Activated T-helper 1 cell treated with Interleukin-2 at 50 U/mL for 16 hours (primary cell): ENCODE results near the gene STX7.

Experiments used
- DNase-seq: peaks from one replicate; pipeline ENCODE4 v3.0.0-alpha.2; 2020; ENCODE audit warnings: low read depth

Gene STX7

DNA sequence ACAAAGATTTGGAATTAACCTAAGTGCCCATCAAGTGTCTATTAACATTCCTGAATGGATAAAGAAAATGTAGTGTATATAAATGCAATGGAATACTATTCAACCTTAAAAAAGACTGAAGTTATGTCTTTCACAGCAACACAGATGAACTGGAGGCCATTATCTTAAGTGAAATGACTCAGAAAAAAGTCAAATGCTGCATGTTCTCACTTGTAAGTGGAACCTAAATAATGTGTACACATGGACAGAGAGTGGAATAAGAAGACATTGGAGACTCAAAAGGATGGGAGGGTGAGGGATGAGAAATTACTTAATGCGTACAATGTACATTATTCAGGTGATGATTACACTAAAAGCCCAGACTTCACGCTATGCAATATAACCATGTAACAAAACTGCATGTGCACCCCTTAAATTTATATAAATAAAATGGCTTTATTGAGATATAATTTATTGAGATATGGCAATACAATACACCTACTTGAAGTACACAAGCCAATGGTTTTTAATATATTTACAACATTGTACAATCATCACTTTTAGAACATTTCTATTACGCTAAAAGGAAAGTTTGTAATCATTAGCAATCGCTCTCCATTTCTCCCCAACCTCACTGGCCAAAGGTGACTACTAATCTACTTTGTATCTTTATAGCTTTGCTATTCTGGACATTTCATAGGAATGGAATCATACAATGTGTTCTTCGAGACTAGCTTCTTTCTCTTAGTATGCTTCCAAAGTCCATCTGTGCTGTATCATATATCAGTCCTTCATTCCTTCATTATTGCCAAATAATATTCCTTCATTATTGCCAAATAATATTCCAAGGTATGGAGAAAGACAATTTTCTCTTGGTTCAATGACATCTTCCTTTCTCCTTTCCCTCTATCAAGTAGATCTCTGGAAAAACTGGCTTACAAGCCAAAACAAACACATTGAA lies 5.8 kb downstream of the STX7 start:
- no peak for DNase-seq

DNA sequence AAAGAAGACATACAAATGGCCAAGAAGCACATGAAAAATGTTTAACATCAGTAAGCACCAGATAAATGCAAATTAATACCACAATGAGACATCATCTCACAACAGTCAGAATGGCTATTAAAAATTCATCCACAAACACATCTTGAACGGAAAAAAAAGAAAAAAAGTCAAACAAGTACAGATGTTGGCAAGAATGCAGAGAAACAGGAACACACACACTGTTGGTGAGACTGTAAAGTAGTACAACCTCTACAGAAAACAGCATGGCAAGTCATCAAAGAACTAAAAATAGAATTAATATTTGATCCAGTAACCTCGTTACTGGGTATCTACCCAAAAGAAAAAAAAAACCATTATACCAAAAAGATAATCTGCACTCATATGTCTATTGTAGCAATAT lies 6.5 kb downstream of the STX7 start:
- no peak for DNase-seq

DNA sequence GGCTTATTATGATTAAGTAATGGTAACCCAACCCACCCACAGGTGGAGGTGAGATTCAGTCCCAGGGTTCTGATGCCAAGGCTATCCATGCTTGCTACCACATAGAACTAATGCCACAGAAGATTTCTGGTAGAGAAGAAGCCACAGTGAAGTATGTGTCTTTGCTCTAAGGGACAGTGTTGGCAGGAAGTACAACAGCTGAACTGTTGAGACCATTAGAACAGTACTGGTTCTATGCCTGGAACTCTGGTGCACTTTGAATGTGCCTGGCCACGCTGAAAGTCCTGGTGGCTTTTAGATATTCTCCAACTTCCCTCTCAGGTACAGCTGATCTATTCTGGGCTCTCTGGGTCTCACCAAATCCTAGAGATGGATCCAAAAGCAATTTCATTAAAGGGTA lies 7.8 kb downstream of the STX7 start:
- no peak for DNase-seq

DNA sequence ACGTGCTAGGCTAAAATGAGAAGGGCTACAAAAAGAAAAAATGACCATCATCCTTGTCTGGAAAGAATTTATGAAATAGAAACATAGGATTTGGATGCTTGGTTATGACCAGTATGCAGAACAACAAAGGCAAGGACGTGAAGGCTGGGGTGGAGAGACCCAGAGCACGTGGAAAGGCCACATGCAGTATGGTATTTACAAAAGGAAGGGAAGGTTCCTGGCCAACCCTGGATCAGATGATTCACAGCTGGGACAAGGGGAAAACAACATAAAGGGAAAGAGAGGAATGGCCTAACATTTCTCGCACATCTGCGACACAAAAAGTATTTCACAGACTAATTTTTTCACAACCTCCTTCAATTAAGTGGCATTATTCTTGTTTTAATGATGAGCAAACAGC lies 8.2 kb downstream of the STX7 start:
- no peak for DNase-seq

DNA sequence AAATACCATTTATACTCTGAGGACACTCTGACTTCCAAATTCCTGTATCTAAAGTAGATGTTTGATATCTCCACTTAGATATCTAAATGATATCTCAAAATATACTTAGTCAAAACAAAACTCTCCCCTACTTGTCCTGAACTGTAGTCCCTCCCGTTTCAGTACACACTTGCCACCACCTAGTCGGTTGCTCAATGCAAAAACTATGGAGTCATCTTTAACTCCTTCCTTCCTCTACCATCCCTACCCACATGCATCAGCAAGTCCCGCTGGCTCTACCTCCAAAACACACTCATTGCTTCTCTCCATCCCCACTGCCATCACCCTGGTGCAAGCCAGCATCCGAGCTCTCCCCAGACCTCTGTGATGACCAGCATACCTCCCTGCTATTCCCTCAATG lies 13.2 kb downstream of the STX7 start:
- no peak for DNase-seq

DNA sequence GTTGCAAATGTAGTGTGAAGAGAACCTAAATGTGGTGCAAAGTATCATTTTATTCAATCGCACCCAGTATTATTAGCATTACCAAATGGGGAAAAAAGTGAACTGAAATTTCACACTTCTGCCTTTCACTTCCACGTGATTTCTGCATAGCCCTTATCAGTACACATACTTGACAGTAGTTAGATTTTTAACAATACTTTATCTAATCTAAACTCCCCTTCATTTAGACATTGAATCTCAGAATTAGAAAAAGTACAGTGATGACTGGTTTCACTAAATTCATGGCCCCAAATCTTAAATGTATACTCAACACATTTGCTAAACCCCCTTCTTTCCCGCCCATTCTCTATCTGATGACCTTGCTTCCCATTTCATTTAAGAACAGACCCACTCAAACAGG lies 14.3 kb downstream of the STX7 start:
- no peak for DNase-seq

DNA sequence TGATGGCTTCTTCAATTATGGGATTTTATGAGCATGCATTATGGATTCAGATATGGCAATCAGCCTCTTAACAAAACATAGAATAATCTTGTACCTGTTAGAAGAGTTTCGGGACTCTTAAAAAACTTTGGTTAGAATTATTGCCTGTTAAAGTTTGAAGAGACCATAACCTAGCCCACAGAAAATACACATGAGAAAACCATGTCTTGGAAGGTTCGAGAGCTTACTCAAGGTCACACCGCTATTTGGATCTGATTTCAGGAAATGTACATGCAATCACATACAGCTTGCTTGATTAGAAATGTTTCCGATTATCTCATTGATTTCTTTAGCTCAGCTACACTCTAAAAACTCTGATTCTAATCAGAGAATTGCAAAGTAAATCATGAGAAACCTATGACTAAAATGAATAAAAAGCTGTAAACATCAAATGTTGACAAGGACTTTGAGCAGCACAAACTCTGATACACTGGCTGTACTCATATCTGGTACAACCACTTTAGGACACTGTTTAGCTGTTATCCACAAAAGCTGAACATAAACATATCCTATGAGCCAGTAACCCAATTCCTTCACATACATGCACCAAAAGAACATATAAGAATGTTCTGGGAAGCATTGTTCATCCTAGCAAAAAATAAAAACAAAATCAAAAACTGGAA lies 16.3 kb downstream of the STX7 start:
- no peak for DNase-seq

DNA sequence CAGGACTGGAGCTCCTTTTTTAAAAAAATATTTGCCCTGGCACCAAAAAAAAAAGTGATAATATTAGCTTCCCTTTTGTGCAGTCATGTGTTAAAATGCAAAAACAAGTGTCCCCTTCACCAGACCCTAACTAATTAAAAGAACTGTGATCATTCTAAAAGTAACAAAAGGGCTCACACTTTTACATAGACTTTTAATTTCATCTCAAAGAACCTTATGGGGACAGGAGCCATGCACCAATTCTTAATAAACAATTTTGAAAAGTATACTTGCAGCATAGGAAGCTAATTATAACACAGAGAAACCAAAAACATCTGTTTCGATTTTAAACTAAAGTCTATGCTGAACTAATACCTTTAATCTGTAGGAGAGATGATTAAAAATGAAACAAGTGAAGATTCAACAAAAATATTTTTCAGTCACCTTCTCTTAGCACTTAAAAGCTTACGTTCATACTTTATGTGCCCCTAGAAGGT lies 17.3 kb downstream of the STX7 start:
- no peak for DNase-seq

DNA sequence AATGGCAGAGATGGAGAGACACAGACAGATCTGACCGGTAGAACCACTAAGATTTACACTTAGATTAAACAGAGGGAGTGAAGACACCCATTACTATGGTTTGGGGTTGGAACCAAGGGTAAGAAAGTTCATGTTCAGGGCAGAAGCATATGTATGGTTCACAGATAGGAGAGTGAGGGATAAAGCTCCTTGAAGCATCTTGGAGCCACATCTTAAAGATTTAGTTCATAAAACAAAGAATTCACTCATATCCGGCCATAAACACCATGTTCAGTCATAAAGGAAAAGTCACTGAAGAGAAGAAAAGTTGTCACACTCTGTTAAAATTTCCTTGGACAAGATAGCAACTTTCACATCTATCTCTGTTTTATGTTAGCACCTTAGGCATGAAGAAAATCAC lies 18.0 kb downstream of the STX7 start:
- no peak for DNase-seq

DNA sequence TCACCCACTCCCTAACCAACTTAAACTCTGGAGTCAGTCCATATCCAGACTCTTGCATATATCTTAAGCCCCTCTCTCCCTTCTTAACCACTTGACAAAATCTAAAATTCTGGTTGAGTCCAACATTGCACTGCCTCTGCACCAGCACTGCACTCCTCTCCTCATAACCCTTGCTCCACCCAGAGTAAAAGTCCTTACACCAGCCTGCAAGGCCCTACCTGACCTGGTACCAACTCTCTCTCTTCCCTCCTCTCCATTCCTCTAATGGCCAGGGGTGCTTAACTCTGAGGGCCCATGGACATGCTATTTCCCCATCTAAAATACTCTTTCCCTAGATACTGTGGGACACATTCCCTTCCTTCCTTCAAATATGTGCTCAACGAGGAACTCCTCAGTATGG lies 21.0 kb downstream of the STX7 start:
- DNase-seq = no peak

DNA sequence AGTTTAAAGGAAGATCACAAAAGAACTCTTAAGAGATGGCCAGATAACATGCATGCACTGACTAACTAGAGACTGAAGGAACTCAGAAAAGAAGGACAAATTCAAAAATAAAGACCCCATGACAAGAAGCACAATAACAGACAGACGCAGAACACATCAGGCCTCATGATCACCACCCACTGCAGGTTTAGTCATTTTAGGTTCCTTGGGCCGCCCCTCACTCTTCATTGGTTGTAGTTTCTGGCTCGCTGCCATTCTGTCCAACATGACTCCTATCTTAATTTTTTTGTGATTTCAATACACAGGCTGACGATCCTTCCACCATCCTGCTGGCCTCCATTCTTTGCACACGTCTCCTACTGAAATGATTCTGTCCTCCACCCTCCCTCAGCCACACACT lies 21.6 kb downstream of the STX7 start:
- DNase-seq = no peak

DNA sequence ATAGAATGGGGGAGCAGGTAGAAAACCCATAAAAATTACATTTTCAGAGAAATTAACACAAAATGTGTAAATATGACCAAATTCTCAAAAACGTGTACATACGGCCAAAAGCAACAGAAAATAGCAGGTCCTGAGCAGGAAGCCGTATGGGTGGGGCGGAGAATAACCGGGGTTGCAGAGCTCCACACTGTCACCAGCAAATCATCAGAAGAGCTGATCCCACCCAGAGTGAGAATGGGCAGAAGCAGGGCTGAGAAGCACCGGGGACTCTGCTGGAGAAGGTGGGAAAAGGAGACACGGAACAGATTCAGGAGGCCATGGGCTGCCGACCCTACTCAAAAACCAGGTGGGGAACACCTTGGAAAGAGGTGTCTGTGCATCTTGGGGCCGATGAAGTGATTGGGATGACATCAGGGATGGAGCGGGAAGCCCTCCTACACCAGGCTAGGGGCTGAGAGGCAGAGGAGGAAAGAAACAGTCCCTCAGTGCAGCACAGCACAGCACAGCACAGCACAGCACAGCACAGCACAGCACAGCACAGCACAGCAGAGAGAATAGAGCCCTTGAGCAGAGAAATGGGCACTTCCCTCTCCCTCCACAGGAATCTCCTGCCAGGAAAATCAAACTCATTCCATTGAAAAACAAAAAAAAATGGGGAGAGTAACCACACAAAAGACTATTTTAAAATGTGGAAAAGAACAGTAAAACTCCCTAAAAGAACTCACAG lies 22.3 kb downstream of the STX7 start:
- no peak for DNase-seq

DNA sequence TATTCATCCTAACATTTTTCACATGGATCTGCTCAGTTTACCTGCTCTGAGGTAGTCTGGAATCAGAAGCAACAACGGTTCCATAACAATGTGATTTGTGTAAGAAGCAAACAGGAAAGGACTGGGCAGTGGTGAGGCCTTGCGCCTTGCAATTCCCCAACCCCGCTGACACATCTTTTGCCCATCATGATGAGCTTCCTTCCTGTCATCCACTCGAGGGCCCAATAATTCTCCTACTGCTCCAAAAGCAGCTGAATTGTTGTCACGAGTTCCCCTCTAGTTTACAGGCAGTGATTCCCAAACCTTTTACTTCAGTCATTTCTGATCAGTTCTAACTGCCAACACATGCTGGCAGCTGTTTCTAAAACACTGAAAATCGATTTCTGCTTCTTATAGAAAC lies 22.9 kb downstream of the STX7 start:
- DNase-seq = no peak

DNA sequence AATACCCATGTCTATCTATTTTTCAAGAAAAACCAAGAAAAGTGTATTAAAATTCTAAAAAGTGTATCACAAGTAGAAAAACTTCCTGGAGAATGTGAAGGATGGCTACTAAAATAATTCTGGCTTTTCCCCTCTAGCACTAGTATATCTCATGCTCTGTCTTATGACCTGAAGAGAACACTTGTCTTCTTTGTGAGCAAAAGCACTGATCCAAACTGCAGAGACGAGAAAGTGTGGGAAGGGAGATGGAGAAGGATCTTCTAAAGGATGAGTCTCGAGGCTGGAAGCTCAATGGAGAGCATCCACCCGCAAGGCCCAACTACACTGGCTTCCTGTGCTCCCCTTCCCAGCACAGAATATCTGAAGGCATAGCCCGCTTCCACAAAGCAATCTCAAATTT lies 23.5 kb downstream of the STX7 start:
- DNase-seq = no peak

DNA sequence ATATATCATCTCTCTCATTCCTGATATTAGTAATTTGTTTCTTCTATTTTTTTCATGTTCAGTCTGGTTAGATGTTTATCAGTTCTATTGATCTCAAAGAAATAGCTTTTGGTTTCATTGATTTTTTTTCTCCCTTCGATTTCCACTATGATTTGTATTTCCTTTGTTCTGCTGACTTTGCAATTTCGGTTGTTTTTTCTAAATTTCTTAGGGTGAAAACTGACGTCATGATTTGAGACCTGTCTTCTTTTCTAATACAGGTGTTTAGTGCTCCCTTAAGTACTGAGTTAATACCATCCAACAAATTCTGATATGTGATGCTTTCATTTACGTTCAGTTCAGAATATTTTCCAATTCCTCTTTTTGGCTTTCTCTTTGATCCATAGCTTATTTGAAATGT lies 25.2 kb downstream of the STX7 start:
- DNase-seq = no peak

DNA sequence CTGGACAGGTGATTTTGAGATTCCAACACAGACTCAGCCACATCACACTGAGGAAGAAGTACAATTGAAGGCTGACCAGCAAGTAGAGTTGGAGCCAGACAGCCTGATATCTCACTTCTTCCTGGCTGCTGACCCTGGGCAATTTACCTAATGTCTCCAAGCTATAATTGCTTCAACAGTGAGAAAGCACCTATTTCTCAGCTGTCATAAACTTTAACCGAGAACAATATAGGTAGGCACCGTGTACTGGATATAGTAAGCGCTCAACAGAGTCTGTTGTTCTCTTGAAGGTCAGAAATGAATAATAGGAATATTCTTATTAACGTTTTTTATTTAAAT lies 28.3 kb downstream of the STX7 start:
- no peak for DNase-seq

DNA sequence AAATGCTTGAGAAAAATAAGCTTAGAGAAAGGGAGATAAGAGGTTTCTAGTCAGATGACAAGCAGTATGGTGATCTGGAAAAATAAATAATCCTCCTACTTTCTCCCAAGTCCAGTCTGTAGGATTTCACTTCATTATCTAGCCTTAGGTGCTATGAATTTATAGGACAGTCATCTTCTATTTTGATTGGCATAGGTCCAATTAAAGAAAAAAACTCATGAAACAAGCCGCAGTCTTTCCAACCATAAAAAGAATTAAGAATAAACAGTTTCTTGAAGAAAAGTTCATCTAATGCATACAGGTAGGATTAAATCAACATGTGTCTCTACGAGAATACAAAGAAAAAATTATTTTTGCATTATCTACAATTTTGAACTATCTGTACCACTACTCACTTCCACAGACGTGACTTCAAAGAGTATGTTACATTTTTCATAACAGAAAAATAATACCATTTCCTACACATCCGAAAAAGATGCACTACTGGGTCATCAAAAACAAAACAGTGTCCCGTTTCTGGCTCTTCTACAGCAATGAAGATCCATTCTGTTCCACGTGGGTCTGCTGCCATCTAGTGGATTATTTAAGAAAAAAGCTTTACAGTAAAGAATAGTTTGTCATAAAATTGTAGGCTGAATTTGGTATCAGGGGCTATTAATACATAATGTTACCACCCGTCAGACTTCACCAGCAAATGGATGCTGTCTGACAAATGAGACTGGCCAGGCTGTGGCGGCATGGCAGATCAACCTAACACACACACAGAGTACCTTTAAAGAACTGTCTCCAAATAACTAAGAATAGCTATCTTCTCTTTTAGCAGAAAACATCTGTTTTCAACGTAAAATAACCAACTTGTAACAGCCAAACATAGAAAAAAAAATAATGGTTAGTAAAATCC lies 28.9 kb downstream of the STX7 start:
- DNase-seq = no peak

DNA sequence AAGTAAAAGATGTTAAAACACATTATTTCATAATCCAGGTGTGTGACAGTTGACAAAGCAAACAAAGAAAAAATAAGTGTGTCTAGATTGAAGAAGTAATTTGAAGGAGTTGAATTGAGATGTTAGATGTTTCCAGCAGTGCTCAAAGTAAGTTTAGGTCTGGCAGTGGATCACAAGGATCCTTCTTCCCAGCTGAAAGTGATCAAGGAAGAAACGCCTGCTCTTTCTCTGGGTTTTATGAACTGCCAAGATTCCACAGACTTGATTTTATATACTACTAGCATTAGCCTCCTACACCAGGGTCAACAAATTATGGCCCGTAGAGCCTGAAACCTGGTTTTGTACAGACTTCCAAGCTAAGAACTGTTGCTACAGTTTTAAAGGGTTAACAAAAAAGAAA lies 30.3 kb downstream of the STX7 start:
- no peak for DNase-seq

DNA sequence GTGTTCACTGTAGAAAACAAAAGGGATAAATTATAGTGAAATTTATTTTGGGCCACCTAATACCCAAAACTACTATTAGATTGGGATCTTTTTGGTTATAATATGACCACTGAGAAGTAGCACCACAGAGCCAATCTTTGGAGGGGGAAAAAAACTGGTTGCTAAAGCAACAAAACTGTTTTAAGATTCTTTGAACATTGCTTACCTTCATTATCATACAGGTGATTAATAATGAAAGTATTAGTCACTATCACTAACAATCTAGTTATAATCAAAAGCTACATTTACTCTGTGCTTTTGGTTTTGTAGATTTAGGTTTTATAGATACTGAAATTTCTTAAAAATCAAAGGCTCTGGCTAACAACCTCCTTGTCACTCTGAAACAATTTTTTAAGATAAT lies 31.7 kb downstream of the STX7 start:
- no peak for DNase-seq

DNA sequence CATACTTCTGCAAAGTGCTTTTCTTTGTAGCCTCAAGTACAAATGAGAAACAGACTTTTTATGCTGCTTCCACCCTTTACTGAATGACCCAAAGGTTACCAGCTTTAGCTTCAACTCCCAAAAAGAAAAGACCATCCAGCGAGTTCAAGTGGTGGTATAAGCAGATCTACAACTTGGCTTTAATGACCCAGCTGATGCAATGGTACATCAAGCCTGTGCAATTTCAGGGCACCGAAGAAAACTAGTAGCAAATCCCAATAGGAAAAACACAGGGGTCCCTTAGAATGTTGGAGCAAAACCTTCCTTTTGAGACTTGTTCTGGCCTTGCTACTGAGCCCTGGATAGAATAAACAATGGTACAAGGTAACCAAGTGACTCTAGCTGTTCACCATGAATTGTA lies 33.8 kb downstream of the STX7 start:
- DNase-seq = no peak

DNA sequence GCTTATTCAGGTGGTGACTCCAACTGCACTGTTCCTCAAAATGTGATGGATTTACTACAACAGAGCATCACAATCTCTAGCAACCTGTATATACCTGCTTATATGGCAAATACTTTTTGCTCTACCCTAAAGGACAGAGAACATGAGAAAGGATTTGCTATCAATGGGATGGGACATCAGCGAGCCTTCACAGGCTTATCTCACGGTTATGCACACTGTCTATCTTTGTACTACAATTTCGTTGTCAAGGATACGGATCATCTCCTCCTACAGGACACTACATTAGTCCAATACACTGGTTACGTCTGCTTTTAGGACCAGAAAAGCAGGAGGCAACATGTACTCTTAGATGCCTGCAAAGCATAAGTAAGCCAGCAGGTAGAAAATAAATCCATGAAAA lies 34.2 kb downstream of the STX7 start:
- no peak for DNase-seq

DNA sequence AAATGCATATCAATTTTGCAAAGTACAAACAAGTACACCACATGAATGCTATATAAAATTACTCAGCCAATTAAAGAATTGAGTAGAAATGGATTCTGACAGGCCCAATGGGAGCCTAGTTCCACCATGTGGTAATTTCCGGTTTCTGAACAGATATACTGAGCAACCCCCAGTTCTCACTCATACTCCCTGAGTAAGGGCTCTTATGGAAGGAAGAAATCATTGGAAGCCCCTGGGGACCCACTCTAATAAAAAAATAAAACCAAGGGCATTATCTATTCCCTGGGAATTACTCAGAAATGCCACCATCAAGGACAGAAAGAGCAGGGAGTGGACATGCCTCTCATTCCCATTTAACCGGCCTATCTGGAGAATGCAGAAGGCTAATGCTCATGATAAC lies 34.6 kb downstream of the STX7 start:
- DNase-seq = no peak
